Measurements from ENCODE around the gene ITGA11. TPM values are rescaled to one million over a fixed set of nuclear protein-coding genes. Genes with fewer than 3 reads are reported as not detected.

Gene ITGA11
- total RNA-seq, 2 donors from 2014 or later: 246 to 360 TPM

GRCh38 chr15:68436680-68437079 is 4.7 kb upstream of the ITGA11 start:
- DNase-seq (ENCODE audit: low spot score): no peak
- Histone ChIP-seq H3K27ac (no peak overlapping the region), H3K9me3 (no peaks in the 10 kb centered on the region), H3K4me1 (ENCODE audit: control insufficient read depth in 1 of 2, low read depth in 2 of 2) (peaks cover 2 to 11% of the 10 kb centered on the region in 2 donors), H3K27me3 (replicated peaks; ENCODE audit: insufficient read depth) (no peaks in the 10 kb centered on the region), H3K36me3 (no peaks in the 10 kb centered on the region), H3K4me3 (no peak overlapping the region)
- ATAC-seq (ENCODE audit: insufficient number of reproducible peaks, low FRiP score, low read depth): no peak
- no peak for TF ChIP-seq CTCF (IDR thresholded peaks at IDR 0.05)

GRCh38 chr15:68435966-68436365 is 4.0 kb upstream of the ITGA11 start:
- Histone ChIP-seq H3K4me1 (ENCODE audit: control insufficient read depth in 1 of 2, low read depth in 2 of 2) (peaks cover 2 to 16% of the 10 kb centered on the region in 2 donors), H3K4me3 (no peak overlapping the region), H3K27ac (no peak overlapping the region), H3K36me3 (no peaks in the 10 kb centered on the region), H3K9me3 (no peaks in the 10 kb centered on the region), H3K27me3 (replicated peaks; ENCODE audit: insufficient read depth) (no peaks in the 10 kb centered on the region)
- DNase-seq (ENCODE audit: low spot score): no peak
- no peak for TF ChIP-seq CTCF (IDR thresholded peaks at IDR 0.05)
- no peak for ATAC-seq (ENCODE audit: insufficient number of reproducible peaks, low FRiP score, low read depth)

GRCh38 chr15:68434021-68434420 is 2.1 kb upstream of the ITGA11 start:
- DNase-seq (ENCODE audit: low spot score) (no peak), ATAC-seq (ENCODE audit: insufficient number of reproducible peaks, low FRiP score, low read depth) (no peak)
- Histone ChIP-seq H3K4me1 (ENCODE audit: control insufficient read depth in 1 of 2, low read depth in 2 of 2) (peaks cover 4 to 28% of the 10 kb centered on the region in 2 donors), H3K36me3 (no peaks in the 10 kb centered on the region), H3K27me3 (replicated peaks; ENCODE audit: insufficient read depth) (no peaks in the 10 kb centered on the region), H3K9me3 (no peaks in the 10 kb centered on the region), H3K4me3 (no peak overlapping the region), H3K27ac (no peak overlapping the region)
- TF ChIP-seq CTCF (IDR thresholded peaks at IDR 0.05): no peak

GRCh38 chr15:68433551-68433950 is 1.6 kb upstream of the ITGA11 start:
- no peak for ATAC-seq (ENCODE audit: insufficient number of reproducible peaks, low FRiP score, low read depth)
- no peaks in the 10 kb centered on the region for H3K9me3 ChIP-seq
- no peak for TF ChIP-seq CTCF (IDR thresholded peaks at IDR 0.05)
- no peak overlapping the region for H3K27ac ChIP-seq
- no peak overlapping the region for H3K4me3 ChIP-seq
- no peaks in the 10 kb centered on the region for H3K36me3 ChIP-seq
- no peaks in the 10 kb centered on the region for H3K27me3 ChIP-seq (replicated peaks; ENCODE audit: insufficient read depth)
- DNase-seq (ENCODE audit: low spot score): no peak
- peaks cover 6 to 33% of the 10 kb centered on the region in 2 donors for H3K4me1 ChIP-seq (ENCODE audit: control insufficient read depth in 1 of 2, low read depth in 2 of 2)

GRCh38 chr15:68432441-68433064 is 590 bp upstream of the ITGA11 start:
- Histone ChIP-seq H3K4me3 (peak overlapping the region; percentile 83), H3K27ac (peak overlapping the region; percentile 84 to 94), H3K36me3 (no peaks in the 10 kb centered on the region), H3K9me3 (no peaks in the 10 kb centered on the region), H3K4me1 (ENCODE audit: control insufficient read depth in 1 of 2, low read depth in 2 of 2) (peaks cover 6 to 43% of the 10 kb centered on the region in 2 donors), H3K27me3 (replicated peaks; ENCODE audit: insufficient read depth) (no peaks in the 10 kb centered on the region)
- ATAC-seq (ENCODE audit: insufficient number of reproducible peaks, low FRiP score, low read depth) (no peak), DNase-seq (ENCODE audit: low spot score) (no peak)
- TF ChIP-seq CTCF (IDR thresholded peaks at IDR 0.05): no peak
